ENCODE data around the gene GPATCH2.
A peak's percentile ranks its signal among the peaks of the same experiment; 100 is the strongest.

The GPATCH2 gene

GRCh38 chr1:217552339-217552951 is 78.4 kb downstream of the GPATCH2 start:
- TF ChIP-seq CTCF (IDR thresholded peaks at IDR 0.05; ENCODE audit: insufficient read depth, low read depth, low read length, missing control alignments): no peak
- no peak for DNase-seq (ENCODE audit: low read depth)
- no peak overlapping the region for H3K4me3 ChIP-seq (ENCODE audit: low read depth, low read length)

- peak; percentile 35 for DNase-seq (ENCODE audit: low read depth)
- no peak for TF ChIP-seq CTCF (IDR thresholded peaks at IDR 0.05; ENCODE audit: insufficient read depth, low read depth, low read length, missing control alignments)
- H3K4me3 ChIP-seq (ENCODE audit: low read depth, low read length): no peak overlapping the region
Observed at GRCh38 chr1:217542837-217543236, 88.1 kb downstream of the GPATCH2 start.

GRCh38 chr1:217542136-217542777 is 88.6 kb downstream of the GPATCH2 start:
- H3K4me3 ChIP-seq (ENCODE audit: low read depth, low read length): no peak overlapping the region
- DNase-seq (ENCODE audit: low read depth): no peak
- no peak for TF ChIP-seq CTCF (IDR thresholded peaks at IDR 0.05; ENCODE audit: insufficient read depth, low read depth, low read length, missing control alignments)

GRCh38 chr1:217540321-217540720 is 90.6 kb downstream of the GPATCH2 start:
- TF ChIP-seq CTCF (IDR thresholded peaks at IDR 0.05; ENCODE audit: insufficient read depth, low read depth, low read length, missing control alignments): no peak
- H3K4me3 ChIP-seq (ENCODE audit: low read depth, low read length): no peak overlapping the region
- no peak for DNase-seq (ENCODE audit: low read depth)

- no peak overlapping the region for H3K4me3 ChIP-seq (ENCODE audit: low read depth, low read length)
- no peak for DNase-seq (ENCODE audit: low read depth)
- TF ChIP-seq CTCF (IDR thresholded peaks at IDR 0.05; ENCODE audit: insufficient read depth, low read depth, low read length, missing control alignments): no peak
Observed at GRCh38 chr1:217539510-217539909, 91.4 kb downstream of the GPATCH2 start.

GRCh38 chr1:217535601-217536377 is 95.1 kb downstream of the GPATCH2 start:
- H3K4me3 ChIP-seq (ENCODE audit: low read depth, low read length): no peak overlapping the region
- TF ChIP-seq CTCF (IDR thresholded peaks at IDR 0.05; ENCODE audit: insufficient read depth, low read depth, low read length, missing control alignments): no peak
- no peak for DNase-seq (ENCODE audit: low read depth)

Measured in GM12865 (cell line).